HepG2 (cell line): Measurements from ENCODE around the gene IGSF8. TPM values are rescaled to one million over a fixed set of nuclear protein-coding genes. Genes with fewer than 3 reads are reported as not detected.

Experiments
- ATAC-seq: fragments of 200-7000 bp; cut with Tn5 transposase; 3 replicates; pipeline ENCODE4 v1.9.1; 2020; ENCODE audit warnings: mild to moderate bottlenecking, moderate library complexity
- Bru-seq: library from RNA; stranded (reverse); fragments of 400-500 nt; gene quantifications from one replicate; lab custom pipeline; 2021; lab: Mats Ljungman, UMichigan
- BruChase-seq, 2 experiments: library from RNA; stranded (reverse); fragments of 400-500 nt; gene quantifications; one replicate each; lab custom pipeline; 2021; lab: Mats Ljungman, UMichigan
- BruUV-seq: library from RNA; stranded (reverse); fragments of 400-500 nt; replicated peaks from 2 replicates; lab custom pipeline; 2021; lab: Mats Ljungman, UMichigan
- CTCF ChIA-PET: fragments of 300-600 bp; formaldehyde crosslinking; extraction: SDS; loops from one replicate; lab custom pipeline; 2021; ENCODE audit warnings: low total read pairs, inconsistent platforms, low intra/inter-chr PET ratio; lab: Yijun Ruan, JAX
- POLR2A ChIA-PET: fragments of 350-600 bp; sonication (Branson Sonifier 250); formaldehyde crosslinking; loops from one replicate; lab custom pipeline; 2020; ENCODE audit warnings: antibody characterized with exemption, inconsistent platforms; lab: Yijun Ruan, JAX
- DNase-seq: peaks from one replicate; pipeline ENCODE4 v3.0.0-alpha.2; 2015; ENCODE audit warnings: low spot score
- FAIRE-seq: peaks from 3 replicates; lab custom pipeline; 2011; peaks lifted over from hg19 to GRCh38; lab: Jason Lieb, UNC
- H2AFZ ChIP-seq: one replicate; pipeline ENCODE4 v1.6.1; 2011; ENCODE audit warnings: low read length, inconsistent platforms
- H3K27ac ChIP-seq: fragments of 300-600 bp; 3 replicates; pipeline ENCODE4 v1.8.0; 2011; ENCODE audit warnings: mixed run types, mild to moderate bottlenecking, mixed read lengths, low read length, inconsistent platforms; ENCODE audit not compliant: insufficient read depth; ENCODE audit errors: extremely low read length
- H3K27me3 ChIP-seq, 2 experiments: fragments of 200-600 bp in 1 of 2; 2 replicates in 1 of 2; 3 replicates in 1 of 2; pipeline versions ENCODE4 v1.6.0 to v1.8.0; 2011; ENCODE audit warnings: low read length in 2 of 2, mild to moderate bottlenecking in 2 of 2, moderate library complexity in 2 of 2, inconsistent platforms in 1 of 2; ENCODE audit not compliant: insufficient read depth in 2 of 2, control insufficient read depth in 1 of 2
- H3K36me3 ChIP-seq, 2 experiments: fragments of 200-600 bp in 1 of 2; replicated peaks in 1 of 2; 2 replicates in 1 of 2; 3 replicates in 1 of 2; pipeline versions ENCODE4 v1.5.1 to v1.8.0; 2011; ENCODE audit warnings: low read length in 2 of 2, inconsistent platforms in 1 of 2; ENCODE audit not compliant: insufficient read depth in 2 of 2, control insufficient read depth in 1 of 2
- H3K4me1 ChIP-seq: 2 replicates; pipeline ENCODE4 v1.5.1; 2012; ENCODE audit warnings: low read length, inconsistent platforms; ENCODE audit not compliant: insufficient read depth
- H3K4me2 ChIP-seq: 2 replicates; pipeline ENCODE4 v1.6.0; 2011; ENCODE audit warnings: low read depth, low read length, inconsistent platforms
- H3K4me3 ChIP-seq, 3 experiments: fragments of 200-600 bp in 1 of 3; sonication (generic), shearing (Covaris generic) in 1 of 3; replicated peaks in 1 of 3; 2 replicates each; pipeline ENCODE4 v1.5.1; 2011 to 2016; ENCODE audit warnings: low read length in 3 of 3, inconsistent platforms in 2 of 3, low read depth in 2 of 3, mild to moderate bottlenecking in 2 of 3, control low read depth in 1 of 3, mixed read lengths in 1 of 3; ENCODE audit not compliant: insufficient read depth in 1 of 3
- H3K79me2 ChIP-seq: one replicate; pipeline ENCODE4 v1.6.1; 2011; ENCODE audit warnings: low read length, inconsistent platforms; ENCODE audit not compliant: insufficient read depth
- H3K9ac ChIP-seq: 2 replicates; pipeline ENCODE4 v1.6.0; 2011; ENCODE audit warnings: mild to moderate bottlenecking, low read depth, low read length, inconsistent platforms; ENCODE audit not compliant: insufficient read depth
- H3K9me3 ChIP-seq: 2 replicates; pipeline ENCODE4 v1.5.1; 2012; ENCODE audit warnings: mild to moderate bottlenecking, low read length
- H4K20me1 ChIP-seq: 2 replicates; pipeline ENCODE4 v1.6.0; 2011; ENCODE audit warnings: inconsistent platforms, mild to moderate bottlenecking, low read length, moderate library complexity; ENCODE audit not compliant: insufficient read depth
- CREBL2 ChIP-seq: sonication (generic); formaldehyde crosslinking; IDR thresholded peaks from 2 replicates; pipeline ENCODE4 v1.8.1; 2023; ENCODE audit warnings: missing genetic modification reagents, mild to moderate bottlenecking, borderline replicate concordance
- GTF2F1 ChIP-seq: fragments of 150-350 bp; IDR thresholded peaks from 2 replicates; pipeline ENCODE4 v1.6.1; 2014; ENCODE audit warnings: low read length
- JARID2 ChIP-seq: sonication (generic); formaldehyde crosslinking; IDR thresholded peaks from 2 replicates; pipeline ENCODE4 v1.8.1; 2023; ENCODE audit warnings: missing genetic modification reagents, inconsistent platforms; ENCODE audit not compliant: insufficient replicate concordance
- MXD1 ChIP-seq: sonication (generic); formaldehyde crosslinking; IDR thresholded peaks from 2 replicates; pipeline ENCODE4 v1.4.0; 2020; ENCODE audit warnings: mild to moderate bottlenecking, missing genetic modification reagents
- RORA ChIP-seq: sonication (generic); formaldehyde crosslinking; IDR thresholded peaks from 2 replicates; pipeline ENCODE4 v1.5.0; 2020; ENCODE audit warnings: mild to moderate bottlenecking, missing genetic modification reagents, moderate library complexity
- SNAI1 ChIP-seq: sonication (generic); formaldehyde crosslinking; IDR thresholded peaks from 2 replicates; pipeline ENCODE4 v1.5.0; 2020; ENCODE audit warnings: mild to moderate bottlenecking, missing genetic modification reagents, borderline replicate concordance
- TEF ChIP-seq: sonication (generic); formaldehyde crosslinking; IDR thresholded peaks from 2 replicates; pipeline ENCODE4 v1.5.0; 2020; ENCODE audit warnings: missing genetic modification reagents
- ZBTB21 ChIP-seq: sonication (generic); formaldehyde crosslinking; IDR thresholded peaks from 2 replicates; pipeline ENCODE4 v1.4.0; 2020; ENCODE audit warnings: missing genetic modification reagents
- ZFP91 ChIP-seq: sonication (generic); formaldehyde crosslinking; IDR thresholded peaks from 2 replicates; pipeline ENCODE4 v1.9.0; 2022; ENCODE audit warnings: missing genetic modification reagents, mild to moderate bottlenecking, borderline replicate concordance
- ZNF33A ChIP-seq: sonication (generic); formaldehyde crosslinking; IDR thresholded peaks from 2 replicates; pipeline ENCODE4 v1.5.1; 2020; ENCODE audit warnings: missing genetic modification reagents, mild to moderate bottlenecking, moderate library complexity, borderline replicate concordance
- ZNF441 ChIP-seq: sonication (generic); formaldehyde crosslinking; IDR thresholded peaks from 2 replicates; pipeline ENCODE4 v1.7.0; 2021; ENCODE audit warnings: missing genetic modification reagents, borderline replicate concordance
- ZNF530 ChIP-seq: sonication (generic); formaldehyde crosslinking; IDR thresholded peaks from 2 replicates; pipeline ENCODE4 v1.5.0; 2020; ENCODE audit warnings: low read depth, mild to moderate bottlenecking, missing genetic modification reagents
- WGBS: methylation state at CpG from one replicate; pipeline ENCODE4 v1.1.6; 2017; ENCODE audit warnings: low lambda C conversion rate; 5-methylcytosine and 5-hydroxymethylcytosine counted together
- in situ Hi-C: cut with HindIII; loops from 2 replicates; pipeline ENCODE4 v1.10.0; 2017; ENCODE audit warnings: low pct_unique_long_range_greater_than_20kb; ENCODE audit not compliant: extremely low pct_ligation_motif_present
- intact Hi-C: fragments of 100-400 bp; cut with micrococcal nuclease; formaldehyde crosslinking; loops from one replicate; pipeline ENCODE4 v1.10.0; 2022; ENCODE audit not compliant: unreplicated experiment
- long read RNA-seq, 2 experiments: library from RNA in 1 of 2; library from polyadenylated mRNA in 1 of 2; stranded (forward) in 1 of 2; unstranded in 1 of 2; transcript quantifications; one replicate each; pipeline ENCODE4 v2.0.0, GENCODE V29; 2019 to 2022
- polyA minus RNA-seq, 3 experiments: library from RNA; depleted of rRNA, polyadenylated mRNA; stranded (reverse); fragments of >200 nt; gene quantifications; 2 replicates each; pipeline ENCODE4 v1.2.3, GENCODE V29; 2011; ENCODE audit warnings: low replicate concordance in 1 of 3
- polyA plus RNA-seq, 8 experiments: library from polyadenylated mRNA; depleted of rRNA in 3 of 8; stranded (reverse) in 7 of 8; unstranded in 1 of 8; fragments of >200 nt; fragmentation: Illumina TruSeq in 4 of 8; extraction: Trizol in 4 of 8; gene quantifications; 2 replicates each; pipeline versions ENCODE4 v1.2.1 to v1.2.3, GENCODE V29; 2011 to 2016; ENCODE audit warnings: low read depth in 4 of 8, missing spikeins in 1 of 8, mixed read lengths in 1 of 8; ENCODE audit not compliant: insufficient read depth in 1 of 8
- total RNA-seq, 5 experiments: library from RNA; depleted of rRNA; stranded (reverse); fragments of >200 nt; fragmentation: Illumina TruSeq; extraction: Trizol; gene quantifications; 2 replicates each; pipeline ENCODE4 v1.2.3, GENCODE V29; 2016; ENCODE audit warnings: low read depth in 1 of 5

IGSF8 gene
- 8.0 and 24.0 TPM in 2 replicates for total RNA-seq (2016; rRNA removed; fragmentation: Illumina TruSeq; extraction: Trizol)
- 1.8 and 1.9 TPM in 2 replicates for total RNA-seq (2016; cell fraction: cytosol; rRNA removed; fragmentation: Illumina TruSeq; extraction: Trizol; ENCODE audit: low read depth)
- 7.7 and 25.9 TPM in 2 replicates for total RNA-seq (2016; cell fraction: insoluble cytoplasmic fraction; rRNA removed; fragmentation: Illumina TruSeq; extraction: Trizol)
- 3.4 and 4.0 TPM in 2 replicates for total RNA-seq (2016; cell fraction: membrane; rRNA removed; fragmentation: Illumina TruSeq; extraction: Trizol)
- 24.1 and 29.5 TPM in 2 replicates for total RNA-seq (2016; cell fraction: nucleus; rRNA removed; fragmentation: Illumina TruSeq; extraction: Trizol)
- 41.0 and 52.1 TPM in 2 replicates for polyA plus RNA-seq (2011; rRNA removed)
- 36.7 and 58.5 TPM in 2 replicates for polyA plus RNA-seq (2011; cell fraction: cytosol; rRNA removed)
- polyA plus RNA-seq (2011; cell fraction: nucleus; rRNA removed) = 81.8 and 93.4 TPM in 2 replicates
- polyA plus RNA-seq (2012) = 24.4 and 32.1 TPM in 2 replicates
- 1.6 and 1.8 TPM in 2 replicates for polyA plus RNA-seq (2016; cell fraction: cytosol; fragmentation: Illumina TruSeq; extraction: Trizol; ENCODE audit: low read depth)
- 7.6 and 8.9 TPM in 2 replicates for polyA plus RNA-seq (2016; cell fraction: insoluble cytoplasmic fraction; fragmentation: Illumina TruSeq; extraction: Trizol; ENCODE audit: low read depth)
- polyA plus RNA-seq (2016; cell fraction: membrane; fragmentation: Illumina TruSeq; extraction: Trizol; ENCODE audit: low read depth) = 2.6 and 3.2 TPM in 2 replicates
- 46.1 TPM in 2 replicates for polyA plus RNA-seq (2016; cell fraction: nucleus; fragmentation: Illumina TruSeq; extraction: Trizol; ENCODE audit: insufficient read depth, low read depth)
- 27.5 and 60.2 TPM in 2 replicates for polyA minus RNA-seq (2011; rRNA and poly(A)+ RNA removed; ENCODE audit: low replicate concordance)
- 25.5 and 26.7 TPM in 2 replicates for polyA minus RNA-seq (2011; cell fraction: cytosol; rRNA and poly(A)+ RNA removed)
- 11.6 and 14.0 TPM in 2 replicates for polyA minus RNA-seq (2011; cell fraction: nucleus; rRNA and poly(A)+ RNA removed)
- percentile 64 among the genes with signal in this experiment for Bru-seq, nascent RNA
- BruChase-seq, experiment 1, labeled RNA remaining after a 6-hour chase = percentile 77 among the genes with signal in this experiment
- BruChase-seq, experiment 2, labeled RNA remaining after a 2-hour chase = percentile 61 among the genes with signal in this experiment
- long read RNA-seq, experiment 1, transcript IGSF8-201 (7 exons, 2,343 nt) = major isoform, 17 of 29 reads
- long read RNA-seq, experiment 1, partial matches to known transcripts = 8 of 29 reads
- long read RNA-seq, experiment 1, other reads (novel, unspliced or antisense) = 3 of 29 reads
- long read RNA-seq, experiment 2, transcript IGSF8-201 (7 exons, 2,343 nt) = major isoform, 55 of 91 reads
- long read RNA-seq, experiment 2, partial matches to known transcripts = 31 of 91 reads
- long read RNA-seq, experiment 2, other reads (novel, unspliced or antisense) = 1 of 91 reads

GRCh38 chr1:160097911-160098851 lies at the start of gene IGSF8:
Gene IGSF8, minus strand, starts transcription at chr1:160098619. Its CDS starts 147 bp downstream, at chr1:160098472.
- peak within 1 kb of the TSS; percentile 67 for H3K27ac ChIP-seq
- no TSS peak for BruUV-seq
- peaks cover under 1 to 5% of the 10 kb centered on the region in 2 experiments; a peak in 3 of 5 replicates for H3K36me3 ChIP-seq
- in situ Hi-C loops (no loop called here), intact Hi-C loops (no loop called here)
- WGBS = 6% methylated on average over 21 of the region's 64 CpGs
- no peaks in the 10 kb centered on the region for H3K9me3 ChIP-seq
- POLR2A ChIA-PET = interaction anchor here (0.6 to 2.2 kb wide), 12 partner anchors 9 to 187 kb away, joined by 3 to 14 read pairs (median 4); partner anchors contain the start of genes DCAF8, KCNJ10 and PEX19
- peak within 1 kb of the TSS; percentile 78 for H3K9ac ChIP-seq
- no peaks in the 10 kb centered on the region for H4K20me1 ChIP-seq
- peak within 1 kb of the TSS; percentile 100 for H3K4me2 ChIP-seq
- DNase-seq (peak; percentile 68), FAIRE-seq (no peak), ATAC-seq (peak; percentile 71)
- H3K4me3 ChIP-seq = peak within 1 kb of the TSS; percentile 70 to 85 (median 78)
- peak within 1 kb of the TSS; percentile 76 for H2AFZ ChIP-seq
- CTCF ChIA-PET = no interaction called here
- peaks cover 84% of the 10 kb centered on the region for H3K4me1 ChIP-seq
- H3K27me3 ChIP-seq = no peaks in the 10 kb centered on the region
- H3K79me2 ChIP-seq = peaks cover 18% of the 10 kb centered on the region
- TF ChIP-seq ZFP91 (peak; percentile 36; the same call in 1 of the 2 replicates), RORA (CRISPR knock-in tag) (no peak), GTF2F1 (no peak), ZBTB21 (CRISPR knock-in tag) (no peak), ZNF33A (CRISPR knock-in tag) (0 out of 2 replicates have a peak, but pooled peaks have one; percentile 35), MXD1 (CRISPR knock-in tag) (0 out of 2 replicates have a peak, but pooled peaks have one; percentile 47), JARID2 (CRISPR knock-in tag) (no peak), CREBL2 (CRISPR knock-in tag) (0 out of 2 replicates have a peak, but pooled peaks have one; percentile 42), SNAI1 (CRISPR knock-in tag) (peak; percentile 67; the same call in 1 of the 2 replicates), ZNF441 (CRISPR knock-in tag) (0 out of 2 replicates have a peak, but pooled peaks have one; percentile 33), TEF (no peak), ZNF530 (no peak)
